Panc1 (cell line): ENCODE data around the gene AUNIP. TPM values are rescaled to one million over a fixed set of nuclear protein-coding genes. Genes with fewer than 3 reads are reported as not detected.

Experiments
- ATAC-seq: fragments of 200-7000 bp; cut with Tn5 transposase; 2 replicates; pipeline ENCODE4 v1.9.1; 2020; ENCODE audit warnings: mild to moderate bottlenecking, moderate library complexity
- BruUV-seq: library from RNA; stranded (reverse); fragments of 400-500 nt; replicated peaks from 2 replicates; lab custom pipeline; 2021; lab: Mats Ljungman, UMichigan
- CTCF ChIA-PET: fragments of 300-600 bp; sonication (Branson Sonifier 250); formaldehyde crosslinking; loops from one replicate; lab custom pipeline; 2022; ENCODE audit warnings: antibody characterized with exemption; lab: Charles Lee
- POLR2A ChIA-PET: fragments of 300-600 bp; sonication (Branson Sonifier 250); formaldehyde crosslinking; loops from one replicate; lab custom pipeline; 2022; ENCODE audit warnings: antibody characterized with exemption; lab: Charles Lee
- DNase-seq: peaks from one replicate; pipeline ENCODE4 v3.0.0-alpha.2; 2010; ENCODE audit warnings: low read depth, low spot score
- H3K27ac ChIP-seq: 2 replicates; pipeline ENCODE4 v1.5.1; 2011; ENCODE audit warnings: mild to moderate bottlenecking, low read length, inconsistent platforms
- H3K27me3 ChIP-seq: fragments of 200-500 bp; sonication (Bioruptor generic); 2 replicates; pipeline ENCODE4 v1.6.0; 2014; ENCODE audit warnings: low read length, inconsistent platforms; ENCODE audit not compliant: control insufficient read depth, insufficient read depth
- H3K36me3 ChIP-seq: fragments of 200-500 bp; sonication (Bioruptor generic); 2 replicates; pipeline ENCODE4 v1.5.1; 2014; ENCODE audit warnings: inconsistent platforms, mild to moderate bottlenecking, low read length, moderate library complexity; ENCODE audit not compliant: control insufficient read depth, insufficient read depth
- H3K4me1 ChIP-seq: 2 replicates; pipeline ENCODE4 v1.5.1; 2011; ENCODE audit warnings: inconsistent platforms, mild to moderate bottlenecking, low read length, moderate library complexity; ENCODE audit not compliant: control insufficient read depth, insufficient read depth
- H3K4me3 ChIP-seq, 2 experiments: 2 replicates each; pipeline ENCODE4 v1.5.1; 2011 to 2012; ENCODE audit warnings: low read depth in 2 of 2, low read length in 2 of 2, mild to moderate bottlenecking in 2 of 2, inconsistent platforms in 1 of 2, moderate library complexity in 1 of 2
- H3K9me3 ChIP-seq: fragments of 200-500 bp; sonication (Bioruptor generic); 2 replicates; pipeline ENCODE4 v1.5.1; 2014; ENCODE audit warnings: low read depth, mild to moderate bottlenecking, inconsistent platforms, low read length, moderate library complexity; ENCODE audit not compliant: control insufficient read depth, insufficient read depth
- CTCF ChIP-seq: fragments of 450-650 bp; IDR thresholded peaks from 2 replicates; pipeline ENCODE4 v1.5.1; 2017; ENCODE audit warnings: mild to moderate bottlenecking
- POLR2AphosphoS5 ChIP-seq: IDR thresholded peaks from 2 replicates; pipeline ENCODE4 v1.6.1; 2012; ENCODE audit warnings: mild to moderate bottlenecking, low read depth, low read length, moderate library complexity
- REST ChIP-seq, 2 experiments: IDR thresholded peaks; 2 replicates each; pipeline ENCODE4 v1.6.1; 2011 to 2012; ENCODE audit warnings: low read depth in 2 of 2, control low read depth in 1 of 2, low read length in 1 of 2, mild to moderate bottlenecking in 1 of 2, moderate library complexity in 1 of 2; ENCODE audit not compliant: insufficient read depth in 1 of 2
- SIN3A ChIP-seq: IDR thresholded peaks from 2 replicates; pipeline ENCODE4 v1.6.1; 2012; ENCODE audit warnings: low read depth, mild to moderate bottlenecking, low read length, moderate library complexity, borderline replicate concordance; ENCODE audit not compliant: insufficient read depth
- TCF7L2 ChIP-seq: IDR thresholded peaks from 2 replicates; pipeline ENCODE4 v1.6.1; 2011; ENCODE audit warnings: mild to moderate bottlenecking, low read depth, low read length, inconsistent platforms
- in situ Hi-C: cut with HindIII; loops from 2 replicates; pipeline ENCODE4 v1.10.0; 2016; ENCODE audit warnings: low sequenced_read_pairs, low pct_unique_long_range_greater_than_20kb
- intact Hi-C: fragments of 100-400 bp; cut with micrococcal nuclease; formaldehyde crosslinking; loops from one replicate; pipeline ENCODE4 v1.10.0; 2022; ENCODE audit not compliant: unreplicated experiment
- total RNA-seq: library from RNA; stranded (reverse); gene quantifications from one replicate; pipeline ENCODE4 v1.2.1, GENCODE V29; 2021; ENCODE audit not compliant: unreplicated experiment

Gene AUNIP
- total RNA-seq, 1 experiment from 2014 or later, result 12.2 TPM

- POLR2A ChIA-PET, result no interaction called here
- in situ Hi-C loops, result no loop called here
Measured at GRCh38 chr1:25806418-25806817, 52.8 kb downstream of the AUNIP start.

GRCh38 chr1:25805863-25806225 is 53.4 kb downstream of the AUNIP start:
- H3K4me1 ChIP-seq, result 0 out of 2 replicates have a peak, but pooled peaks cover 3% of the 10 kb centered on the region
- BruUV-seq, result no TSS peak
- ATAC-seq (no peak), DNase-seq (no peak)
- TF ChIP-seq SIN3A (no peak), TCF7L2 (no peak), POLR2AphosphoS5 (no peak), CTCF (no peak), REST (IDR thresholded peaks at IDR 0.05; ENCODE audit: insufficient read depth in 1 of 2, low read depth in 2 of 2, low read length in 1 of 2) (no peak)
- no peaks in the 10 kb centered on the region for H3K27me3 ChIP-seq
- H3K9me3 ChIP-seq, result no peaks in the 10 kb centered on the region
- no peak overlapping the region for H3K27ac ChIP-seq
- ChIA-PET POLR2A (no interaction called here), CTCF (no interaction called here)
- intact Hi-C loops (no loop called here), in situ Hi-C loops (no loop called here)
- H3K36me3 ChIP-seq, result no peaks in the 10 kb centered on the region
- no peak overlapping the region for H3K4me3 ChIP-seq

More at GRCh38 chr1:25806418-25806817, 52.8 kb downstream of the AUNIP start:
- no peak for TF ChIP-seq POLR2AphosphoS5
- H3K4me1 ChIP-seq, result no peaks in the 10 kb centered on the region
- BruUV-seq, result no TSS peak
- H3K27me3 ChIP-seq, result no peaks in the 10 kb centered on the region
- DNase-seq (no peak), ATAC-seq (no peak)
- H3K9me3 ChIP-seq, result no peaks in the 10 kb centered on the region
- CTCF ChIA-PET, result no interaction called here
- no peak overlapping the region for H3K27ac ChIP-seq
- no peak overlapping the region for H3K4me3 ChIP-seq
- intact Hi-C loops, result no loop called here
- no peaks in the 10 kb centered on the region for H3K36me3 ChIP-seq

- ChIA-PET POLR2A (no interaction called here), CTCF (no interaction called here)
- H3K27ac ChIP-seq, result no peak overlapping the region
- H3K36me3 ChIP-seq, result no peaks in the 10 kb centered on the region
- in situ Hi-C loops, result no loop called here
- BruUV-seq, result no TSS peak
- intact Hi-C loops, result no loop called here
- TF ChIP-seq POLR2AphosphoS5, result no peak
- DNase-seq, result no peak
- H3K4me1 ChIP-seq, result 0 out of 2 replicates have a peak, but pooled peaks cover 5% of the 10 kb centered on the region
- H3K27me3 ChIP-seq, result no peaks in the 10 kb centered on the region
- H3K9me3 ChIP-seq, result no peaks in the 10 kb centered on the region
- no peak for ATAC-seq
- H3K4me3 ChIP-seq, result no peak overlapping the region
Measured at GRCh38 chr1:25804964-25805862, 54.0 kb downstream of the AUNIP start.
